ENCODE results near the gene GNAQ.

GNAQ gene

GRCh38 chr9:77901771-77902170 lies 129.8 kb downstream of the GNAQ start:
- Histone ChIP-seq H3K4me1 (ENCODE audit: insufficient read depth, low read length) (no peaks in the 10 kb centered on the region), H3K36me3 (ENCODE audit: insufficient read depth, low read length) (0 out of 2 replicates have a peak, but pooled peaks cover 3% of the 10 kb centered on the region), H3K4me3 (ENCODE audit: low read length) (no peak overlapping the region), H3K27ac (ENCODE audit: low read depth, low read length) (no peak overlapping the region), H3K9ac (ENCODE audit: low read depth, low read length) (no peak overlapping the region), H3K9me3 (ENCODE audit: insufficient read depth, low read depth, low read length) (no peaks in the 10 kb centered on the region), H3K27me3 (ENCODE audit: insufficient read depth, low read length) (no peaks in the 10 kb centered on the region)
- WGBS, result 87% methylated on average over 2 of the region's 2 CpGs

GRCh38 chr9:77901018-77901417 lies 130.6 kb downstream of the GNAQ start:
- no peaks in the 10 kb centered on the region for H3K4me1 ChIP-seq (ENCODE audit: insufficient read depth, low read length)
- no peaks in the 10 kb centered on the region for H3K9me3 ChIP-seq (ENCODE audit: insufficient read depth, low read depth, low read length)
- 0 out of 2 replicates have a peak, but pooled peaks cover 3% of the 10 kb centered on the region for H3K36me3 ChIP-seq (ENCODE audit: insufficient read depth, low read length)
- H3K9ac ChIP-seq (ENCODE audit: low read depth, low read length), result no peak overlapping the region
- no peak overlapping the region for H3K27ac ChIP-seq (ENCODE audit: low read depth, low read length)
- H3K4me3 ChIP-seq (ENCODE audit: low read length), result no peak overlapping the region
- WGBS, result 95% methylated on average over 3 of the region's 3 CpGs
- no peaks in the 10 kb centered on the region for H3K27me3 ChIP-seq (ENCODE audit: insufficient read depth, low read length)

DNA sequence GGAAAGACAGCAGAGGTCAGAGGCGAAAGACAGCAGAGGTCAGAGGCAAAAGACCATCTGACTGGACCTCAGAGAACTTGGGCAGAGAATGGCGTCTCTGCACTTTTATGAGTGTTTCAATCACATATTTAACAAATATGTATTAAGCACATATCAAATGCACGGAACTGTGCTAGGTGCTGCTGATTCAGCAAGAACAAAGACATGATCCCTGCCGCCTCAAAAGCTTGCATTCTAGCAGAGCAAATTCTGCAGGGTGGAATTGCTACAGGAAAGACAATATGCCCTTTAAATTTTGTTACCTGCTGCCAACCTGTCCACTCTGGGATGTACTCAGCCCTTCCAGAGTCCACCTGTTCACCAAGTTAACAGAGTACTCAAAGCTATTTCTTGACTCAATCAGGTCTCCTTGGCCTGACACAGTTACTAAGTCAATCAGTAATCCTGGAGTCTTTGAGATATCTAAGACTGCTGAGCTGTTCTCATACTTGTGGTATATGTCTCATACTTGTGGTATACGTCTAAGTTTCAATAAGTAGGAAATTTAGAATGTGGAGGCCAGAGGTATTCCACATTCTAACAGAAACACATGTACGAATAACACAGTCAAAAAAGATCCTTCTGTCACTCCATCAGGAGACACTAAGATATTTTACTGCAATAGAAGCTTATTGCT lies 131.8 kb downstream of the GNAQ start:
- Histone ChIP-seq H3K9ac (ENCODE audit: low read depth, low read length) (no peak overlapping the region), H3K9me3 (ENCODE audit: insufficient read depth, low read depth, low read length) (no peaks in the 10 kb centered on the region)

GRCh38 chr9:77898864-77899263 lies 132.7 kb downstream of the GNAQ start:
- Histone ChIP-seq H3K27ac (ENCODE audit: low read depth, low read length) (no peak overlapping the region), H3K9me3 (ENCODE audit: insufficient read depth, low read depth, low read length) (no peaks in the 10 kb centered on the region), H3K27me3 (ENCODE audit: insufficient read depth, low read length) (no peaks in the 10 kb centered on the region), H3K36me3 (ENCODE audit: insufficient read depth, low read length) (0 out of 2 replicates have a peak, but pooled peaks cover 7% of the 10 kb centered on the region), H3K4me3 (ENCODE audit: low read length) (no peak overlapping the region), H3K9ac (ENCODE audit: low read depth, low read length) (no peak overlapping the region), H3K4me1 (ENCODE audit: insufficient read depth, low read length) (no peaks in the 10 kb centered on the region)
- 100% methylated on average over 2 of the region's 3 CpGs for WGBS

More for the DNA sequence above, 131.8 kb downstream of the GNAQ start:
- H3K4me3 ChIP-seq (ENCODE audit: low read length), result no peak overlapping the region
- H3K27ac ChIP-seq (ENCODE audit: low read depth, low read length), result no peak overlapping the region
- 93% methylated on average over 6 of the region's 6 CpGs for WGBS
- no peaks in the 10 kb centered on the region for H3K4me1 ChIP-seq (ENCODE audit: insufficient read depth, low read length)
- H3K27me3 ChIP-seq (ENCODE audit: insufficient read depth, low read length), result no peaks in the 10 kb centered on the region
- 0 out of 2 replicates have a peak, but pooled peaks cover 7% of the 10 kb centered on the region for H3K36me3 ChIP-seq (ENCODE audit: insufficient read depth, low read length)

- no peak overlapping the region for H3K9ac ChIP-seq (ENCODE audit: low read depth, low read length)
- H3K4me1 ChIP-seq (ENCODE audit: insufficient read depth, low read length), result peaks cover 12% of the 10 kb centered on the region
- 91% methylated on average over 8 of the region's 8 CpGs for WGBS
These were observed 134.5 kb downstream of the GNAQ start for GRCh38 chr9:77896938-77897667.

DNA sequence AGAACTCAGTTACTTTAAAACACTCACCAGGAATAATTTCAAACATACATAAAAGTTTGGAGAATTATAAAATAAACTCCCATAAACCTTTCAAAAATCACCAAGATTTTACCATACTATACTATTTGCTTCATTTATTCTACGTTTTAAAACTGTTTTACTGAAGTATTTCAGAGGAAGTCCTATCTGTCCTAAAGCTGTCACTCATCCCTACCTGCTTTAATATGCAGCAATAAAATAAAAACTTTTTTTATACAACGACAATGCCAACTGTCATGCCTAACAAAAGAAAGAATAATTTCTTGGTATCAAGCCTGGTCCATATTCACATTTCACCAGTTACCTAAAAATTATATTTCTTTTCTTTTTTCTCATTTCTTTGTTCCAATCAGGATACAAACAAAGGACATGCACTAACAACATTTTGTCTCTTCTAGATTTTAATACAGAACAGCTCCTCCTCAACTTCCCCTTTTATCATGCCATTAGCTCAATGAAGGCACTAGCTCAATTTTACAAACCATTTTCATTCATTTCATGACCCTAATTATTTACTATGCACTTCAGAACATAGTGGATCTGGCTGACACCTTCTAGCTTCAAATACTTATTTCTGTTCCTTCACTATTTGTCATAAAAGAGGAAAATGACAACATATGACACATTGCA lies 135.2 kb downstream of the GNAQ start:
- no peak overlapping the region for H3K9ac ChIP-seq (ENCODE audit: low read depth, low read length)
- no peak overlapping the region for H3K4me3 ChIP-seq (ENCODE audit: low read length)
- no peaks in the 10 kb centered on the region for H3K9me3 ChIP-seq (ENCODE audit: insufficient read depth, low read depth, low read length)
- no peaks in the 10 kb centered on the region for H3K27me3 ChIP-seq (ENCODE audit: insufficient read depth, low read length)
- H3K36me3 ChIP-seq (ENCODE audit: insufficient read depth, low read length), result 0 out of 2 replicates have a peak, but pooled peaks cover 5% of the 10 kb centered on the region
- H3K4me1 ChIP-seq (ENCODE audit: insufficient read depth, low read length), result peaks cover 18% of the 10 kb centered on the region
- no peak overlapping the region for H3K27ac ChIP-seq (ENCODE audit: low read depth, low read length)
- 92% methylated on average over 2 of the region's 2 CpGs for WGBS

More at GRCh38 chr9:77896938-77897667, 134.5 kb downstream of the GNAQ start:
- Histone ChIP-seq H3K9me3 (ENCODE audit: insufficient read depth, low read depth, low read length) (no peaks in the 10 kb centered on the region), H3K4me3 (ENCODE audit: low read length) (no peak overlapping the region), H3K27me3 (ENCODE audit: insufficient read depth, low read length) (no peaks in the 10 kb centered on the region), H3K36me3 (ENCODE audit: insufficient read depth, low read length) (0 out of 2 replicates have a peak, but pooled peaks cover 5% of the 10 kb centered on the region), H3K27ac (ENCODE audit: low read depth, low read length) (no peak overlapping the region)

- no peak overlapping the region for H3K4me3 ChIP-seq (ENCODE audit: low read length)
- WGBS, result 93% methylated on average over 3 of the region's 3 CpGs
- peaks cover 18% of the 10 kb centered on the region for H3K4me1 ChIP-seq (ENCODE audit: insufficient read depth, low read length)
- H3K9me3 ChIP-seq (ENCODE audit: insufficient read depth, low read depth, low read length), result no peaks in the 10 kb centered on the region
- no peak overlapping the region for H3K9ac ChIP-seq (ENCODE audit: low read depth, low read length)
- H3K36me3 ChIP-seq (ENCODE audit: insufficient read depth, low read length), result 0 out of 2 replicates have a peak, but pooled peaks cover 5% of the 10 kb centered on the region
- no peaks in the 10 kb centered on the region for H3K27me3 ChIP-seq (ENCODE audit: insufficient read depth, low read length)
- H3K27ac ChIP-seq (ENCODE audit: low read depth, low read length), result no peak overlapping the region
These were observed 137.9 kb downstream of the GNAQ start for GRCh38 chr9:77893706-77894105.

DNA sequence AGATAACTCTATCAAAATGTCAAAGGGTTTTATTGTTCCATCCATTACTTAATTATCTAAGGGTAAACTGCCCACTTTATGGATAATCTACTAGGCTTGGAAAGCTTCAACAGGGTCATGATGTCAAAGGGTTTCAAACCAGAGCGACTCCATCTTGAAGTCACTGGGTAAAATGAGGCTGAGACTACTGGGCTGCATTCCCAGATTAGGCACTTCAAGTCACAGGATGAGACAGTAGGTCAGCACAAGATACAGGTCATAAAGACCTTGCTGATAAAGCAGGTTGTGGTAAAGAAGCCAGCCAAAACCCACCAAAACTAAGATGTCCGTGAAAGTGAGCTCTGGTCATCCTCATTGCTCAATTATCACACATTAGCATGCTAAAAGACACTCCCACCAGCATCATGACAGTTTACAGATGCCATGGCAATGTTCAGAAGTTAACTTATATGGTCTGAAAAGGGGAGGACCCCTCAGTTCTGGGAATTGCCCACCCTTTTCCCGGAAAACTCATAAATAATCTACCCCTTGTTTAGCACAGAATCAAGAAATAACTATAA lies 138.6 kb downstream of the GNAQ start:
- no peak overlapping the region for H3K9ac ChIP-seq (ENCODE audit: low read depth, low read length)

GRCh38 chr9:77892171-77892570 lies 139.4 kb downstream of the GNAQ start:
- WGBS, result 13% methylated on average over 1 of the region's 1 CpG

More for the DNA sequence above, 138.6 kb downstream of the GNAQ start:
- Histone ChIP-seq H3K4me1 (ENCODE audit: insufficient read depth, low read length) (peaks cover 21% of the 10 kb centered on the region), H3K27me3 (ENCODE audit: insufficient read depth, low read length) (no peaks in the 10 kb centered on the region), H3K9me3 (ENCODE audit: insufficient read depth, low read depth, low read length) (no peaks in the 10 kb centered on the region), H3K27ac (ENCODE audit: low read depth, low read length) (no peak overlapping the region), H3K4me3 (ENCODE audit: low read length) (no peak overlapping the region), H3K36me3 (ENCODE audit: insufficient read depth, low read length) (0 out of 2 replicates have a peak, but pooled peaks cover 5% of the 10 kb centered on the region)
- WGBS, result 93% methylated on average over 3 of the region's 3 CpGs

DNA sequence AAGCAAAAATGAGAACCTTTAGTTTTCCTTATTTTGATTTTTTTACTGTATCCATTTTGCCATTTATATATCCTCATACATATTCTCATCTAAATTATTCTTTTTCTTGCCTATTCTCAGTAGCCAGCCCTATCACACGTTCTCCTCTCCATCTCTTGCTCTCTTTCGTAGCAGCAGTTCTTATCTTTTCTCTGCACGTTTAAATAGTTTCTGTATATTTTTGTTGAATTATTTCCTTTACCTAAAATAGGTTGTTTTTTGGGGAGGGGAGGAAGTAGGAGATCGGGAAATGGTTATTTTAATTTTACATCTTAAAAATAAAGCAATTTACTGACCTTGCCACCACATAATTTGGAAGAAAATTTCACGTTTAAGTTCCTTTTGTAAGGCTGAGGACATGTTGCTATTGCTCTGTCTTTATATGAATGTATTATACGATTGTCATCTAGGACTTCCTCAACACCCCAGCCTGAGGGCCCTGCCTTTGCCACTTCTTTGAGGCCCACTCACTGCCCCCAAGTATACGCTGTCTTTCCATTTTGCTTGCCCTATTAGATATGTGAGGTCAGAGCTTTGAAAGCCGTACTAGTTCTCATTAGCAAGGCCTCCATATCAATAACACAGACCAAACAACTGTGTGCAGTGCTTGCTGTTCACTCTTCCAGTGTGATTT lies 140.3 kb downstream of the GNAQ start:
- H3K9ac ChIP-seq (ENCODE audit: low read depth, low read length), result no peak overlapping the region
- no peak overlapping the region for H3K27ac ChIP-seq (ENCODE audit: low read depth, low read length)
- no peaks in the 10 kb centered on the region for H3K9me3 ChIP-seq (ENCODE audit: insufficient read depth, low read depth, low read length)
- WGBS, result 87% methylated on average over 4 of the region's 8 CpGs
- H3K36me3 ChIP-seq (ENCODE audit: insufficient read depth, low read length), result 0 out of 2 replicates have a peak, but pooled peaks cover 5% of the 10 kb centered on the region
- H3K27me3 ChIP-seq (ENCODE audit: insufficient read depth, low read length), result no peaks in the 10 kb centered on the region
- no peak overlapping the region for H3K4me3 ChIP-seq (ENCODE audit: low read length)
- peaks cover 21% of the 10 kb centered on the region for H3K4me1 ChIP-seq (ENCODE audit: insufficient read depth, low read length)

More at GRCh38 chr9:77892171-77892570, 139.4 kb downstream of the GNAQ start:
- Histone ChIP-seq H3K27me3 (ENCODE audit: insufficient read depth, low read length) (no peaks in the 10 kb centered on the region), H3K4me1 (ENCODE audit: insufficient read depth, low read length) (peaks cover 21% of the 10 kb centered on the region), H3K36me3 (ENCODE audit: insufficient read depth, low read length) (0 out of 2 replicates have a peak, but pooled peaks cover 5% of the 10 kb centered on the region), H3K27ac (ENCODE audit: low read depth, low read length) (no peak overlapping the region), H3K4me3 (ENCODE audit: low read length) (no peak overlapping the region), H3K9me3 (ENCODE audit: insufficient read depth, low read depth, low read length) (no peaks in the 10 kb centered on the region), H3K9ac (ENCODE audit: low read depth, low read length) (no peak overlapping the region)

Measured in HUES64 (cell line).